Measurements from ENCODE around the gene PRKCB.
A peak's percentile ranks its signal among the peaks of the same experiment; 100 is the strongest.

Gene PRKCB

DNA sequence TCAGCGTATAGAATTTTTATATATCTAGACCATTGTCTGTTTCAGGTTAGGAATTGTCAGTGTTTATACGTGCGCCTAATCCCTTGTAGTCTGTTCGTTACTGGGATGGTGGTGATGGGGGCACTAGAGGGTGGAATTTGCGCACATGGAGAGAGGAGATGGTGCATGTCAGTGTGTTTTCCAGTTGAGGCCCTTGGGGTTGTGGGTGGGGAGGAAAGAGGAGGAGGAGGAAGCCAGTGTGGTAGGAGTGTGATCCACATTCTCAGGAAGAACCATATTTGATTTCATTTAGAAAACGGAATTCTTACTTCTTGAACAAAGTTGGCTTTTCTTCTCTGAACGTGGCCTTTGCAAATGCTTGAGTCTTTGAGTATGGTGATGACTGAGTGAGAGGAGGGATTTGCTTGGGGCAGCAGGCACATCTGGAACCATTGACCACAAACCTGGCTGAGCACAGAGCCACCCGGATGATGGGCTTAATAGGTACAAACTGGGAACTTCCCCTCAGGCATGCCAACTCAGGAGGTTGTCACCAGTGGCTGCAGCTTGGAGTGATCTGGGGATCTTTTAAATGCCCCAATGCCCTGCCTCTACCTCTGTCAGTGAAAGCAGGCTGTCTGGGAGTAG, 98.9 kb downstream of the PRKCB start:
- H3K4me3 Mint-ChIP-seq = no peak overlapping the region
- peak overlapping the region; percentile 65 for H3K27ac Mint-ChIP-seq
- H3K27me3 Mint-ChIP-seq = no peaks in the 10 kb centered on the region
- peaks cover 6% of the 10 kb centered on the region for H3K9me3 Mint-ChIP-seq
- H3K4me1 Mint-ChIP-seq = peaks cover 62% of the 10 kb centered on the region
- DNase-seq (ENCODE audit: low spot score in 2 of 2) = no peak
- no peak for ATAC-seq (ENCODE audit: low read depth)
- H3K36me3 Mint-ChIP-seq = peaks cover 30% of the 10 kb centered on the region

DNA sequence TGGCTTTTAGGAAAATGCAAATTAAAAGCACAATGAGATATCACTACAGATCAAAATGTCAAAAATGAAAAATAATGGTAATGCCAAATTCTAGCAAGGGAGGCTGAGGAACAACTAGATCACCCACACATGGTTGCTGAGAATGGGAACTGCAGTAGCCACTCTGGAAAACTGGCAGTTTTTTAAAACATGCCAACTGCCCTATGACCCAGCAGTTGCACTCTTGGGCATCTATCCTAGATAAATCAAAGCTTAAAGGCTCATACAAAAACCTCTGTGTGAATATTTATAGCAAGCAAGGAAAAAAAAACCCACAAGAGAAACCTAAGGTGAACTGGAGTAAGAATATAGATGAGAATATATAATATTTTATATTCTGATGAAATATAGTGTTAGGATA, 104.3 kb downstream of the PRKCB start:
- no peaks in the 10 kb centered on the region for H3K27me3 Mint-ChIP-seq
- ATAC-seq (ENCODE audit: low read depth) (no peak), DNase-seq (ENCODE audit: low spot score in 2 of 2) (no peak)
- H3K4me1 Mint-ChIP-seq = peaks cover 58% of the 10 kb centered on the region
- no peaks in the 10 kb centered on the region for H3K9me3 Mint-ChIP-seq
- H3K27ac Mint-ChIP-seq = peak overlapping the region; percentile 77
- peaks cover 17% of the 10 kb centered on the region for H3K36me3 Mint-ChIP-seq
- H3K4me3 Mint-ChIP-seq = no peak overlapping the region

DNA sequence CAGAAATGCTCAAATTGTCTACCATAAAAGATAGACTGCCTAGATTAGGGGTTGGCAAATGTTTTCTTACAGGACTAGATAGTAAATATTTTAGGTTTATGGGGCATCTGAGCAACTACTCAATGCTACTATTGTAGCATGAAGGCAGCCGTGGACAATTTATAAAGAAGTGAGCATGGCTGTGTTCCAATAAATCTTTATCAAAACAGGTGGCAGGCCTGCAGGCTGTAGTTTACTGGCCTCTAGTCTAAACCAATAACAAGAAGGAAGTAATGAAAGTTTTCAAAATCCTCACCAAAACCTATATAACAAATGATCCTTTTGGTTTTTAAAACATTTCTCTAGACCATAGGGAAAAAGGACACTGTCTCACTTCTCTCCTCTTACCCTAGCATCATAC, 105.2 kb downstream of the PRKCB start:
- Mint-ChIP-seq H3K4me3 (no peak overlapping the region), H3K27ac (peak overlapping the region; percentile 67), H3K4me1 (peaks cover 61% of the 10 kb centered on the region), H3K27me3 (no peaks in the 10 kb centered on the region), H3K36me3 (peaks cover 18% of the 10 kb centered on the region), H3K9me3 (no peaks in the 10 kb centered on the region)
- ATAC-seq (ENCODE audit: low read depth) (no peak), DNase-seq (ENCODE audit: low spot score in 2 of 2) (no peak)

DNA sequence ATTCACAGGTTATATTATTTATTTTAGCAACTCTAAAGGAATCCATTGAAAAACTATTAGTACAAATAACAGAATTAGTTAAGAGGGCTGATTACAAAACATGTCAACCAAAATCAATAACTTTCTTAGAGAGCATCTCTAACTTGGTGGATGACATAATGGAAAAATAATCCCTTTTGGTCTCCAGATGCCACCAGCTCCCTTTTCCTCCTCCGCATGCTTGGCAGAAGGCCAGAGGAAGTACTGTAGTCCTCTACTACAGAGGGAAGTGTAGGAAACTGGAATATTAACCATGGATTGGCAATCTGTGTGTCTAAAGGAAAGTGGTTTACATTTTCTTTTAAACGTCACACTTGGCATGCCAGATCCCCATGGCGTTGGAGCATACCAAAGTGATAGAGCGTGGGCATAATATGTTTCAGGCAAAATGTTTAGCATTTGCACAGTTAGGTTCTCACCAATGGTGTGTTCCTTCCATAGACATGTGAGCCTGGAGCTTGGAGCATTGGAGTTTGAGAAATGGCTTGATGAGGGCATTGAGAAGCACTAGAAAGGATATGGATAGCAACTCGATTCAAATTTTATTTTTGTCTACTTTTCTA, 106.3 kb downstream of the PRKCB start:
- H3K27ac Mint-ChIP-seq = peak overlapping the region; percentile 88
- H3K9me3 Mint-ChIP-seq = no peaks in the 10 kb centered on the region
- no peak overlapping the region for H3K4me3 Mint-ChIP-seq
- no peak for DNase-seq (ENCODE audit: low spot score in 2 of 2)
- no peak for ATAC-seq (ENCODE audit: low read depth)
- H3K36me3 Mint-ChIP-seq = peaks cover 16% of the 10 kb centered on the region
- peaks cover 64% of the 10 kb centered on the region for H3K4me1 Mint-ChIP-seq
- no peaks in the 10 kb centered on the region for H3K27me3 Mint-ChIP-seq

DNA sequence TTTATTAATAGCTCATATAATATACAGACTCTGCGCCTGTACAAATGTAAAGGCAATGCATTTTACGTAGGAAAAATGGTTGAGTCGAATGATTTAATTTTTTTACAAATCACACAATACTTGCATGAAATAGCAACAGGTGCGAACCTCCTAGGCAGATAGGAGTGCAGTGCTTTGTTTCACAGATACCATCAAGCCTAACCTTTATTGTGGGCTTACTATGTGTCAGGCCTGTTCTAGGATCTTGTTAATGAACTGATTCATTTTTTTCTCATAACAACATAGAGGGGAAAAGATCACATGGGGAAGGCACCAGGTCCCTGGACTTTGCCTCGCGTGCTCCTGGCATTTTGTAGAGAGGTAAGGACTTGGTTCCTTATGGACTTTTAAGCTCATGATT, 107.8 kb downstream of the PRKCB start:
- Mint-ChIP-seq H3K27ac (peak overlapping the region; percentile 70), H3K27me3 (no peaks in the 10 kb centered on the region), H3K9me3 (no peaks in the 10 kb centered on the region), H3K36me3 (peaks cover 17% of the 10 kb centered on the region), H3K4me1 (peaks cover 64% of the 10 kb centered on the region), H3K4me3 (no peak overlapping the region)
- no peak for DNase-seq (ENCODE audit: low spot score in 2 of 2)
- no peak for ATAC-seq (ENCODE audit: low read depth)

DNA sequence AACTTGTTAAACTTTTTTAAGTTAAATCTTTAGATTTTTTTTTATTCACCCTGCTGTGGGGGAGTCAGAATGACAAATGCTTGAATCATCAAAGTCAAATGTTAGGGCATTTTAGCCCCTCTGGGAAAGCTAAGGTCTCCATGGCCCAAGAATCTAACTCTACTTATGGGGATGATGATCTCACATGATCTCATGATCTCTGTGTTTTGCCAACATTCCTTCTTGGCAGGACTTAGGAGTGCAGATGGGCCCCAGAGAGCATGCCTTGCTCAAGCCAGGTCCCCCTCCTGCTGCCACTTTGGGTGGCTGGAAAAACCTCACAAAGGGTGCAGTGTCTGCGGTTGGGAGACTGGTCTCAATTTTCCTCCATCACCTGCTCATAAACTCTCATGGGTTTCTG, 108.6 kb downstream of the PRKCB start:
- DNase-seq (ENCODE audit: low spot score in 2 of 2) = no peak
- no peak for ATAC-seq (ENCODE audit: low read depth)
- H3K4me3 Mint-ChIP-seq = no peak overlapping the region
- H3K27ac Mint-ChIP-seq = peak overlapping the region; percentile 89
- peaks cover 66% of the 10 kb centered on the region for H3K4me1 Mint-ChIP-seq
- H3K9me3 Mint-ChIP-seq = no peaks in the 10 kb centered on the region
- H3K27me3 Mint-ChIP-seq = no peaks in the 10 kb centered on the region
- H3K36me3 Mint-ChIP-seq = peaks cover 17% of the 10 kb centered on the region

DNA sequence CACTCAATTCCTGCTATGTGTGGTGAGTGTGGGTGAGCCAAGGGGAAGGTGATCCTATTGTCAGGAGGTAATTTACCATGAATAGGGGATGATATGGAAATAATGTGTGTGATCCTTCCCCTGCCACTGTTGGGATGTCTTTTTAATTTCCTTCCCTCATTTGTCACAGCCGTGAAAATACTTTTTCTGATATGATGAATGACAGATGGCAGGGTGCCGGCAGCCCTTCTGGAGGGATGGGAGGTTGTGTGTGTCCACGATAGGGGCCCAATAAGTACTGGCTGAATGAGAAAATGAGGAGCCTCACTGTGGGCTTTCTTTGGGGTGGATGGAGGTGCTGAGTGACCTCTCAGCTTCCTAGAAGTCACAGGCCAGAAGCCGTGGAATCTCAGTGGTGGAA, 109.5 kb downstream of the PRKCB start:
- Mint-ChIP-seq H3K27ac (peak overlapping the region; percentile 89), H3K9me3 (no peaks in the 10 kb centered on the region), H3K4me3 (peak overlapping the region; percentile 18), H3K36me3 (peaks cover 17% of the 10 kb centered on the region), H3K27me3 (no peaks in the 10 kb centered on the region), H3K4me1 (peaks cover 68% of the 10 kb centered on the region)
- DNase-seq (ENCODE audit: low spot score in 2 of 2) (no peak), ATAC-seq (ENCODE audit: low read depth) (no peak)

DNA sequence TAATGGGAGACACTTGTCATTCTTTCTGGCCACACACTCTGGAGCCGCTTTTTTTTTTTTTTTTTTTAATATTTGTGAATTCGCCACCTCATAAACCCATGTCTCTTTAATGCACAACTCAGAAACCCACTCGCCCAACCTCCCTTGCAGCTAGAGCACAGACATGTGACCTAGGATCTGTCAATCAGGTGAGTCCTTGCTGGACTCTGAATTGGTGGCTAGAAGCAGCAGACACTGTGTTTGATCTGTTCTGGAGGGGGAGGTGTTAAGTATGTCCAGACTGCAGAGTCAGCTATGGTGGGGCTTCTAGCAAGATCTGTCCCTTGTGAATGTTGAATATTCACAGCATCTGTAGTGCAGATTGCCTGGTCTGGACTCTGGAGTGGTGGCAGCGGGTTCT, 112.1 kb downstream of the PRKCB start:
- peak overlapping the region; percentile 89 for H3K27ac Mint-ChIP-seq
- H3K4me3 Mint-ChIP-seq = peak overlapping the region; percentile 21
- H3K9me3 Mint-ChIP-seq = no peaks in the 10 kb centered on the region
- H3K36me3 Mint-ChIP-seq = peaks cover 22% of the 10 kb centered on the region
- DNase-seq (ENCODE audit: low spot score in 2 of 2) = no peak
- H3K27me3 Mint-ChIP-seq = no peaks in the 10 kb centered on the region
- peaks cover 75% of the 10 kb centered on the region for H3K4me1 Mint-ChIP-seq
- ATAC-seq (ENCODE audit: low read depth) = no peak

DNA sequence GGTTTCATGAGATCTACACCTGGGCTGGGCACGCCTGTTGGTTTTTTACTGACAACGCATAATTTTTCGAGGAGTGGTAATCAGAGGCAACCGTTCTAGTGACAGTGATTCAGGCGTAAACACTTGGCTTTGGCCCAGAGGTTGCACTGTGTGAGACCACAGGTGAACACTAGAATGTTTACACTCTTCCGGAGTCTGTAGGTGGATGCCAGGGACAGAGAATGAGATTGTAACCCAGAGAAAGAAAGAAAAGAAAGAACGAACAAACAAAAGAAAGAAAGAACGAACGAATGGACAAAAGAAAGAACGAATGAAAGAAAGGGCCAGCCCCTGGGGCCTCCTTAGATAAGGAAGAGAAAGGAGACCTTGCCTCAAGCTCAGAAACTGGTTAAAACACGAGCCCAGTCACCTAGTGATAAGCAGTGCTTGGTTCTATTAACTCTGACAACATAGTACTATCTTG, 113.2 kb downstream of the PRKCB start:
- peaks cover 25% of the 10 kb centered on the region for H3K36me3 Mint-ChIP-seq
- H3K4me1 Mint-ChIP-seq = peaks cover 79% of the 10 kb centered on the region
- peak in 1 of 2 donors; percentile 16 for DNase-seq (ENCODE audit: low spot score in 2 of 2)
- ATAC-seq (ENCODE audit: low read depth) = peak; percentile 55
- H3K9me3 Mint-ChIP-seq = no peaks in the 10 kb centered on the region
- H3K27ac Mint-ChIP-seq = peak overlapping the region; percentile 80
- no peaks in the 10 kb centered on the region for H3K27me3 Mint-ChIP-seq
- peak overlapping the region; percentile 49 for H3K4me3 Mint-ChIP-seq

DNA sequence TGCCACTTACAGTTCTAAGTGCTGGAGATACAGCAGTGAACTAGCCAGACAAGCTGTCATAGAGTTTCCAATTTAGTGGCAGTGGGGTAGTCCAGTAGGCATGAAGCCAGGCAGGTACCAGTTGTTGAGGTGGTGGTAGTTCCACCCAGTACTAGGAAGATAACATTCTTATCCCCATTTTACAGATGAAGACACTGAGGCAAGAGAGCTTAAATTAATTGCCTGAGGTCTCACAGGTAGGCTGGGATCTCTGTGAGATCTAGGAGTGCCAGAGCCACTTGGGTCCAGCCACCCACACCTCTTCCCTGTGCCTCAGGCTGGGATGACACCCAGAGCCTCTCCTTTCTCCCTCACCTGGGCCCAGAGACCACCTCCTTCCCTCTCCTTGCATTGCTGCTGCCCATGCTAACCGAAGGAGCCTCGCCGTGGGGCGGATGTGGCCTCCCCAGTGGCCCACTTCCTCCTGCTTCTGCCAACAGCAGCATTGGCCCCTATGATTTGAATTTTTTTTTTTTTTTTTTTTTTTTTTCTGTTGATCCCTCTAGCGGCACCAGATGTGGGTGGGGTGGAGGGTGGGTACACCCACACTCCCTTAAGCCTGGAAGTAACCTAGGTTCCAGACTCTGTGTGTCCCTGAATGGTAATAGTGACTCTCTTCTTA, 114.0 kb downstream of the PRKCB start:
- ATAC-seq (ENCODE audit: low read depth) (peak; percentile 80), DNase-seq (ENCODE audit: low spot score in 2 of 2) (peak; percentile 45)
- Mint-ChIP-seq H3K4me3 (peak overlapping the region; percentile 59), H3K9me3 (no peaks in the 10 kb centered on the region), H3K4me1 (peaks cover 83% of the 10 kb centered on the region), H3K27ac (peak overlapping the region; percentile 80), H3K36me3 (peaks cover 27% of the 10 kb centered on the region), H3K27me3 (no peaks in the 10 kb centered on the region)

DNA sequence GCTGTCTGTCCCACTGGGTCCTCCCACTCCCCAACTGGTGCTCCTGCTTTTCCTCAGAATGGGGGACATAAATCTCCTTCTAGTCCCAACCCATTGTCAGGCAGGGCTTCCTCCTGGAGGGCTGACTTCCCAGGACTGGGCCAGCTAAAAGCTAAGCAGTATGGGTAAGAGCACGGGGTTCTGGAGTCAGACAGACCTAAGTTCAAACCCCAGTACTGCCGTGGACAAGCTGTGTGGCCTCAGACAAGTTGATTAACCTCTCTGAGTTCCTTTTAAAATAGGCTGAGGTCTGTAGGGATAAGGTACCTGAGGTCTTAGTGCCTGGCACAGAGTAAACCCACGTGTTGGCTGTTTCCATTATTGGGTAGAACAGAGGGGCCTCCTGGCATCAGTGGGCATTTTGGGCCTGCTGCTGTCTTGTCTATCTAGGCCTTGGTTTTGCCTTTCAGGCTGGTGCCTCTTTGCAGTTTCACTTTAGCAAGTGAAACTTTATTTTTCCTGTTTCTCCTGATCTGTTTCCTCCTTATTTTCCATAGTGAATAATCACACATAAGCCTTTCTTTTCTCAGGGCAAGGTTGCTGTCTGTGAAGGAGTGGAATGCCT, 114.6 kb downstream of the PRKCB start:
- Mint-ChIP-seq H3K9me3 (no peaks in the 10 kb centered on the region), H3K27me3 (no peaks in the 10 kb centered on the region), H3K4me1 (peaks cover 83% of the 10 kb centered on the region), H3K36me3 (peaks cover 23% of the 10 kb centered on the region), H3K27ac (peak overlapping the region; percentile 80), H3K4me3 (peak overlapping the region; percentile 59)
- DNase-seq (ENCODE audit: low spot score in 2 of 2) (no peak), ATAC-seq (ENCODE audit: low read depth) (no peak)

DNA sequence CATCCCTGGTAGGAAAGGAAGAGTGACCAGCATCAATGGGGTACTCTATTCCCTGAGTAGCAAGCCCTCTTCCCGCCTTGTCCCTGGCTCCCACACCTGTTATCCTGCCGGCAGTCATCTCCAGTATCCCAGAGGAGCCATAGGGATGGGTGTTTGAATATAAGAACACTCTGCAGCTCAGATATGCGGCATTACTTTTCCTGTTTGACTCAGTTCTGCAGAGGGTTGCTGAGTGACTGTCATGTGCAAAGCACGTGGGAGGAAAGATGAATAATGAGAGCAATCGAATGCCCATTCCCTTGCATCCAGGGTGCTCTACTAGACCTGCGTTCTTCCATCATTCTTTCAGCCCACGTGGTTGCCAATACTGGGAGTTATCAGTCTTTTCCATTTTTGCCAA, 115.1 kb downstream of the PRKCB start:
- Mint-ChIP-seq H3K4me1 (peaks cover 82% of the 10 kb centered on the region), H3K4me3 (peak overlapping the region; percentile 33), H3K9me3 (no peaks in the 10 kb centered on the region), H3K27me3 (no peaks in the 10 kb centered on the region), H3K27ac (peak overlapping the region; percentile 80), H3K36me3 (peaks cover 21% of the 10 kb centered on the region)
- ATAC-seq (ENCODE audit: low read depth) = no peak
- DNase-seq (ENCODE audit: low spot score in 2 of 2) = no peak

DNA sequence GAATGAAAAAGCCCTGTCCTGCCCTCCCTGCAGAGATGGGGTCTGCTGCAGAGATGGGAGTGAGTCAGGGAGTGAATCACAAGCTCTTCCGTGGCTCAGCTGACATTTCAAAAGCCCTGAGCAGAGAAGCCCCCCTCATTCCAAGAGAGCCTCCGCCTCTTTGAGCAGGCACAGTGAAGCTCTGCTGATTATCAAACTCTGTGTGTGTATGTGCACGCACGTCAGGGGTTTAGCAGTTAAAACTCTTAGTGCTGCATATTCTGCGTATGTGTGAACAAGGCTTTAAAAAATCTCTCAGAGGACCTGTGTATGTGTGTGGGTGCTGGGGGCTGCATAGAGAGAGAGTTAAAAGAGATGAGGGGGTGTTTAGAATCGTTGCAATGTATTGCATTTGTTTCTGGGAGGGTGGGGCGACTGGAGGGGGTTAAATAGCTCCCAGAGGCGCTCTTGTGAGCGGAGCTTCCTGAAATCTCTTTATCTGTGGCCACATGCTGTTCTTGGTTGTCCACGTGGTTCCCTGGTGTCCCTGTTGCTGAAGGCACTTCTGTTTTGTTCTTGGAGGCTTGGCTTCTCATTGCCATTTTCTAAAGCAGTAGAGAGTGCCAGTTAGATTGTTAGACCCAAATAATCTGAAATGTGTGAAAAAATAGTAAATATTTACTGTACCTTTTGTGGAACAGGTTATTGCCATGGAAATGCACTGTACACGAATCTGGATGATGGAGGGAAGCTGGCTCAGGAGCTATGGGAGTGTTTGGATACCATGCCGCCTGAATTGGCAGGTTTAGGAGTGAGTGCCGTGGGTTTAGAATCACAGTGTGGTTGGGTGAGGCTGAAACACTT, 116.6 kb downstream of the PRKCB start:
- Mint-ChIP-seq H3K27me3 (no peaks in the 10 kb centered on the region), H3K27ac (peak overlapping the region; percentile 80), H3K9me3 (no peaks in the 10 kb centered on the region), H3K36me3 (peaks cover 19% of the 10 kb centered on the region), H3K4me1 (peaks cover 78% of the 10 kb centered on the region), H3K4me3 (peak overlapping the region; percentile 9)
- ATAC-seq (ENCODE audit: low read depth) = no peak
- DNase-seq (ENCODE audit: low spot score in 2 of 2) = no peak

DNA sequence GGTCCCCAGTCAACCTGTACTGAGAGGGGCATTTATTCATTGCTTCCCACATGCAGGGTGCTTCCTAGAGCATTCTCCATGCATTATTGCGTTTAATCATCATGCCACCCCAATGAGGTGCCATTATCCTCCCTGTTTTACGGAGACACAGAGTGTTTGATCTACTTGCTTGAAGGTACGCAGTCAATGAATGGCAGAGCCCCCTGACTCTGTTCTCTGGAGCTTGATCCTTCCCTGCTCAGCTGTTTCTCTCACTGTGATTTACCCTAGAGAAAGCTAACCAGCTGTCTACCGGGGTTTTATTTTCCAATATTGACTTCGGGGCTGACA, 117.2 kb downstream of the PRKCB start:
- peaks cover 76% of the 10 kb centered on the region for H3K4me1 Mint-ChIP-seq
- DNase-seq (ENCODE audit: low spot score in 2 of 2) (no peak), ATAC-seq (ENCODE audit: low read depth) (no peak)
- H3K36me3 Mint-ChIP-seq = peaks cover 16% of the 10 kb centered on the region
- H3K27me3 Mint-ChIP-seq = no peaks in the 10 kb centered on the region
- H3K4me3 Mint-ChIP-seq = no peak overlapping the region
- H3K9me3 Mint-ChIP-seq = no peaks in the 10 kb centered on the region
- peak overlapping the region; percentile 80 for H3K27ac Mint-ChIP-seq

Data from memory B cell (primary cell).